Measurements from ENCODE around the gene KATNB1.

- TF ChIP-seq CTCF (IDR thresholded peaks at IDR 0.05), result no peak
- TF ChIP-seq POLR2A (IDR thresholded peaks at IDR 0.05), result no peak
These were observed 11.5 kb downstream of the KATNB1 start for GRCh38 chr16:57747091-57747490.

All from lower leg skin (tissue), 3 donors.